Transverse colon (tissue), 4 donors: Measurements from ENCODE around the gene ARF1. TPM values are rescaled to one million over a fixed set of nuclear protein-coding genes. Genes with fewer than 3 reads are reported as not detected.

Experiments used
- DNase-seq: peaks from one replicate; pipeline ENCODE4 v3.0.0-alpha.2; 2019
- H3K27ac ChIP-seq, 4 donors: fragments of 200-600 bp; sonication (generic); 2 replicates each; pipeline ENCODE4 v1.5.1; 2016 to 2018; ENCODE audit warnings: inconsistent platforms in 4 of 4
- H3K27me3 ChIP-seq: fragments of 200-600 bp; sonication (generic); 2 replicates; pipeline ENCODE4 v1.5.1; 2017; ENCODE audit warnings: inconsistent platforms
- H3K36me3 ChIP-seq, 4 donors: fragments of 200-600 bp; sonication (generic); 2 replicates each; pipeline ENCODE4 v1.5.1; 2017 to 2019; ENCODE audit warnings: inconsistent platforms in 4 of 4
- H3K4me1 ChIP-seq, 4 donors: fragments of 200-600 bp; sonication (generic); 2 replicates each; pipeline ENCODE4 v1.5.1; 2017 to 2020; ENCODE audit warnings: inconsistent platforms in 4 of 4
- H3K4me3 ChIP-seq, 4 donors: fragments of 200-600 bp; sonication (generic); 1 replicate in 1 of 4; 2 replicates in 3 of 4; pipeline versions ENCODE4 v1.5.1 to v1.6.1; 2017 to 2019; ENCODE audit warnings: inconsistent platforms in 4 of 4
- H3K9me3 ChIP-seq, 2 donors: fragments of 200-600 bp; sonication (generic); 2 replicates each; pipeline ENCODE4 v1.5.1; 2017 to 2019; ENCODE audit warnings: inconsistent platforms in 2 of 2
- CTCF ChIP-seq, 5 experiments: fragments of 200-600 bp in 3 of 5; fragments of 450-650 bp in 2 of 5; sonication (generic) in 3 of 5; IDR thresholded peaks; 1 replicate in 2 of 5; 2 replicates in 3 of 5; pipeline ENCODE4 v1.5.1; 2016 to 2017; ENCODE audit warnings: antibody characterized with exemption in 5 of 5, inconsistent platforms in 3 of 5, mild to moderate bottlenecking in 2 of 5, moderate library complexity in 1 of 5
- EP300 ChIP-seq: sonication (generic); formaldehyde crosslinking; IDR thresholded peaks from one replicate; pipeline ENCODE4 v1.6.1; 2017; ENCODE audit warnings: antibody characterized with exemption, low read depth
- POLR2A ChIP-seq: fragments of 450-650 bp; IDR thresholded peaks from one replicate; pipeline ENCODE4 v1.6.1; 2016; ENCODE audit warnings: antibody characterized with exemption, mild to moderate bottlenecking, moderate library complexity
- POLR2AphosphoS5 ChIP-seq, 3 donors: sonication (generic); formaldehyde crosslinking; IDR thresholded peaks; one replicate each; pipeline ENCODE4 v1.6.1; 2016; ENCODE audit warnings: antibody characterized with exemption in 3 of 3
- WGBS, 2 donors: methylation state at CpG; one replicate each; pipeline ENCODE4 v1.1.5; 2018; ENCODE audit warnings: low coverage in 1 of 2; 5-methylcytosine and 5-hydroxymethylcytosine counted together
- in situ Hi-C, 4 donors: fragments of 200-750 bp; cut with MboI; loops; one replicate each; pipeline versions ENCODE4 v1.15.0 to v1.15.1; 2017; ENCODE audit warnings: low sequenced_read_pairs in 3 of 4, low pct_ligation_motif_present in 1 of 4, low pct_unique_long_range_greater_than_20kb in 1 of 4
- intact Hi-C: fragments of 100-400 bp; cut with DNase I; formaldehyde crosslinking; loops from one replicate; pipeline ENCODE4 v1.15.1; 2023; ENCODE audit warnings: low total_unique reads
- total RNA-seq, 4 donors: library from RNA; depleted of rRNA; stranded (reverse); fragments of >200 nt; gene quantifications; one replicate each; pipeline ENCODE4 v1.1.0, GENCODE V29; 2016

Gene ARF1
- total RNA-seq, 4 donors from 2014 or later: 303 to 452 (median 375) TPM

GRCh38 chr1:228039006-228039903, 43.3 kb upstream of the ARF1 start:
- Histone ChIP-seq H3K27me3 (peaks cover 53% of the 10 kb centered on the region), H3K4me1 (peaks cover 0 to 8% (median 3%) of the 10 kb centered on the region in 4 donors), H3K9me3 (no peaks in the 10 kb centered on the region), H3K36me3 (no peaks in the 10 kb centered on the region), H3K4me3 (no peak overlapping the region), H3K27ac (no peak overlapping the region)
- WGBS, 2 donors: 50 to 62% methylated on average over 2 to 8 of the region's 8 CpGs
- no peak for TF ChIP-seq POLR2A
- TF ChIP-seq EP300: no peak
- no peak for TF ChIP-seq POLR2AphosphoS5 (IDR thresholded peaks at IDR 0.05)
- in situ Hi-C loops: no loop called here
- intact Hi-C loops: no loop called here
- DNase-seq: no peak

GRCh38 chr1:228039986-228040385, 42.5 kb upstream of the ARF1 start:
- no peaks in the 10 kb centered on the region for H3K36me3 ChIP-seq
- intact Hi-C loops: no loop called here
- WGBS, 2 donors: 68% methylated on average over 3 of the region's 3 CpGs; no CpG with 5 or more reads in 1 of the 2 donors

GRCh38 chr1:228041316-228041715, 41.2 kb upstream of the ARF1 start:
- DNase-seq: no peak
- peaks cover 39% of the 10 kb centered on the region for H3K27me3 ChIP-seq
- TF ChIP-seq POLR2AphosphoS5 (IDR thresholded peaks at IDR 0.05): no peak
- no peak for TF ChIP-seq POLR2A
- TF ChIP-seq EP300: no peak
- no peak for TF ChIP-seq CTCF (IDR thresholded peaks at IDR 0.05)
- H3K36me3 ChIP-seq: no peaks in the 10 kb centered on the region
- intact Hi-C loops (no loop called here), in situ Hi-C loops (no loop called here)
- no peak overlapping the region for H3K27ac ChIP-seq
- WGBS, 2 donors: 42 to 82% methylated on average over 2 of the region's 2 CpGs
- H3K4me1 ChIP-seq: peaks cover 0 to 8% (median 3%) of the 10 kb centered on the region in 4 donors
- no peak overlapping the region for H3K4me3 ChIP-seq
- no peaks in the 10 kb centered on the region for H3K9me3 ChIP-seq

More at GRCh38 chr1:228039986-228040385, 42.5 kb upstream of the ARF1 start:
- Histone ChIP-seq H3K27me3 (peaks cover 52% of the 10 kb centered on the region), H3K4me1 (peaks cover 0 to 8% (median 3%) of the 10 kb centered on the region in 4 donors), H3K9me3 (no peaks in the 10 kb centered on the region), H3K4me3 (no peak overlapping the region), H3K27ac (no peak overlapping the region)
- no peak for DNase-seq
- TF ChIP-seq CTCF (IDR thresholded peaks at IDR 0.05) (no peak), POLR2AphosphoS5 (IDR thresholded peaks at IDR 0.05) (no peak), POLR2A (no peak), EP300 (no peak)
- in situ Hi-C loops: no loop called here

GRCh38 chr1:228042508-228042907, 40.0 kb upstream of the ARF1 start:
- Histone ChIP-seq H3K4me1 (peaks cover 0 to 6% (median 2%) of the 10 kb centered on the region in 4 donors), H3K27me3 (peaks cover 27% of the 10 kb centered on the region), H3K9me3 (no peaks in the 10 kb centered on the region), H3K27ac (no peak overlapping the region), H3K36me3 (no peaks in the 10 kb centered on the region), H3K4me3 (no peak overlapping the region)
- DNase-seq: no peak
- in situ Hi-C loops: no loop called here
- TF ChIP-seq POLR2A: no peak
- TF ChIP-seq POLR2AphosphoS5 (IDR thresholded peaks at IDR 0.05): no peak
- no peak for TF ChIP-seq CTCF (IDR thresholded peaks at IDR 0.05)
- no peak for TF ChIP-seq EP300
- intact Hi-C loops: no loop called here
